ENCODE data around the gene SCIMP.
A peak's percentile ranks its signal among the peaks of the same experiment; 100 is the strongest.

DNA sequence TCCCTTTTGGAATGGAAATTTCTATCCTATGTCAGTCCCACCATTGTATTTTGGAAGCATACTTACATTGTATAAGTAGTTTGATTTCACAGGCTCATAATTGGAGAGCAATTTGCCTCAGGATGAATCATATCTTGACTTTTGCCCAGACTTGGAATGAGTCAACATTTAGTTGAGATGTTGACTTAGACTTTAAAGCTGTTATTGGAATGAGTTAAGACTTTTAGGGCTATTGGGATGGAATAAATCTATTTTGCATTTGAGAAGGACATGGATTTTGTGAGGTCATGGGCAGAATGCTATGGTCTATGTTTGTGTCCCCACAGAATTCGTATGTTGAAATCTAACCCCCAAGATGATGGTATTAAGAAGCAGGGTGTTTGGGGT, 30.8 kb downstream of the SCIMP start:
- TF ChIP-seq CTCF (IDR thresholded peaks at IDR 0.05) (no peak), FOSL2 (IDR thresholded peaks at IDR 0.05; ENCODE audit: borderline replicate concordance, low read depth) (peak; percentile 64; the same call in 1 of the 2 replicates)
